Stimulated activated naive CD8-positive, alpha-beta T cell treated with anti-CD3 and anti-CD28 coated beads, Interleukin-15, Interleukin-2, amounts not matched to agents 100 U/mL and 50 U/mL, for 24 hours (primary cell): ENCODE measurements around the gene CREBBP.

Source experiments
- ATAC-seq: fragments of 150-1000 bp; cut with Tn5 transposase; one replicate; pipeline ENCODE4 v1.10.0; 2021
- DNase-seq: peaks from one replicate; pipeline ENCODE4 v3.0.0; 2021

Gene CREBBP

GRCh38 chr16:3879887-3880564, 487 bp downstream of the CREBBP start:
- peak; percentile 80 for DNase-seq
- ATAC-seq, result peak; percentile 56

GRCh38 chr16:3879258-3879886, 1.1 kb downstream of the CREBBP start:
- ATAC-seq (peak; percentile 14), DNase-seq (peak; percentile 45)

- no peak for ATAC-seq
Observed at GRCh38 chr16:3878610-3879009, 1.9 kb downstream of the CREBBP start.

GRCh38 chr16:3876695-3877094, 3.8 kb downstream of the CREBBP start:
- DNase-seq, result no peak
- no peak for ATAC-seq

More at GRCh38 chr16:3878610-3879009, 1.9 kb downstream of the CREBBP start:
- no peak for DNase-seq

- no peak for ATAC-seq
- no peak for DNase-seq
Observed at GRCh38 chr16:3876160-3876559, 4.4 kb downstream of the CREBBP start.

- ATAC-seq, result no peak
- DNase-seq, result no peak
Observed at GRCh38 chr16:3874794-3875692, 5.5 kb downstream of the CREBBP start.

- no peak for ATAC-seq
Observed at GRCh38 chr16:3874242-3874641, 6.3 kb downstream of the CREBBP start.

GRCh38 chr16:3873482-3874173, 6.9 kb downstream of the CREBBP start:
- DNase-seq (no peak), ATAC-seq (no peak)

More at GRCh38 chr16:3874242-3874641, 6.3 kb downstream of the CREBBP start:
- no peak for DNase-seq

GRCh38 chr16:3872216-3872895, 8.2 kb downstream of the CREBBP start:
- ATAC-seq (no peak), DNase-seq (no peak)

GRCh38 chr16:3868967-3869366, 11.5 kb downstream of the CREBBP start:
- DNase-seq, result no peak
- ATAC-seq, result no peak

- ATAC-seq, result no peak
Observed at GRCh38 chr16:3868556-3868955, 12.0 kb downstream of the CREBBP start.

GRCh38 chr16:3866703-3867431, 13.6 kb downstream of the CREBBP start:
- ATAC-seq (no peak), DNase-seq (no peak)

More at GRCh38 chr16:3868556-3868955, 12.0 kb downstream of the CREBBP start:
- DNase-seq, result no peak

- ATAC-seq, result no peak
- DNase-seq, result no peak
Observed at GRCh38 chr16:3865241-3865640, 15.3 kb downstream of the CREBBP start.

- no peak for ATAC-seq
- no peak for DNase-seq
Observed at GRCh38 chr16:3864562-3864961, 16.0 kb downstream of the CREBBP start.

- no peak for ATAC-seq
- no peak for DNase-seq
Observed at GRCh38 chr16:3863587-3863986, 16.9 kb downstream of the CREBBP start.

GRCh38 chr16:3861808-3862451, 18.6 kb downstream of the CREBBP start:
- DNase-seq, result peak; percentile 34
- ATAC-seq, result no peak

- DNase-seq, result no peak
- no peak for ATAC-seq
Observed at GRCh38 chr16:3859889-3860288, 20.6 kb downstream of the CREBBP start.

GRCh38 chr16:3858801-3859200, 21.7 kb downstream of the CREBBP start:
- no peak for ATAC-seq
- no peak for DNase-seq

GRCh38 chr16:3857189-3858043, 23.1 kb downstream of the CREBBP start:
- DNase-seq (no peak), ATAC-seq (peak; percentile 51)
